ENCODE data around the gene ZNF236.
"Not testable (repeated sequence)": the region's sequence is repeated elsewhere in the genome, so short reads cannot be mapped to it uniquely, and the experiment has no call there.

Gene ZNF236

GRCh38 chr18:76977684-76978232 is 155.4 kb downstream of the ZNF236 start:
- DNase-seq, result no peak

GRCh38 chr18:76978616-76979015 is 156.3 kb downstream of the ZNF236 start:
- no peak for DNase-seq

GRCh38 chr18:76979111-76979751 is 156.9 kb downstream of the ZNF236 start:
- no peak for DNase-seq

GRCh38 chr18:76979906-76980305 is 157.5 kb downstream of the ZNF236 start:
- DNase-seq, result no peak

- DNase-seq, result no peak
These were observed 158.5 kb downstream of the ZNF236 start for GRCh38 chr18:76980663-76981395.

- DNase-seq, result no peak
These were observed 159.1 kb downstream of the ZNF236 start for GRCh38 chr18:76981396-76981968.

GRCh38 chr18:76982038-76982437 is 159.7 kb downstream of the ZNF236 start:
- no peak for DNase-seq

GRCh38 chr18:76982841-76983583 is 160.7 kb downstream of the ZNF236 start:
- peak; percentile 87 for DNase-seq

GRCh38 chr18:76983613-76984051 is 161.3 kb downstream of the ZNF236 start:
- DNase-seq, result no peak

GRCh38 chr18:76984193-76985155 is 162.1 kb downstream of the ZNF236 start:
- DNase-seq, result no peak

GRCh38 chr18:76985156-76985950 is 163.0 kb downstream of the ZNF236 start:
- DNase-seq, result no peak

GRCh38 chr18:76985951-76986236 is 163.5 kb downstream of the ZNF236 start:
- DNase-seq, result no peak

GRCh38 chr18:76986406-76986805 is 164.0 kb downstream of the ZNF236 start:
- no peak for DNase-seq

- DNase-seq, result no peak
These were observed 165.9 kb downstream of the ZNF236 start for GRCh38 chr18:76988031-76988826.

- no peak for DNase-seq
These were observed 166.7 kb downstream of the ZNF236 start for GRCh38 chr18:76988827-76989646.

- DNase-seq, result no peak
These were observed 167.4 kb downstream of the ZNF236 start for GRCh38 chr18:76989647-76990190.

- DNase-seq, result not testable (repeated sequence)
These were observed 168.1 kb downstream of the ZNF236 start for GRCh38 chr18:76990343-76991020.

- DNase-seq, result no peak
These were observed 168.8 kb downstream of the ZNF236 start for GRCh38 chr18:76991021-76991688.

Measured in activated naive CD4-positive, alpha-beta T cell treated with Interleukin-2 at 50 U/mL for 16 hours (primary cell).